ENCODE measurements around the gene NFATC2.

The NFATC2 gene

GRCh38 chr20:51528263-51529027 lies 14.1 kb downstream of the NFATC2 start:
- TF ChIP-seq CTCF (IDR thresholded peaks at IDR 0.05; ENCODE audit: poor library complexity, severe bottlenecking) = no peak
- no peaks in the 10 kb centered on the region for H3K36me3 ChIP-seq (ENCODE audit: low read depth)
- no peak overlapping the region for H3K4me3 ChIP-seq (ENCODE audit: severe bottlenecking)
- H3K9me3 ChIP-seq (ENCODE audit: severe bottlenecking) = no peaks in the 10 kb centered on the region
- ATAC-seq (ENCODE audit: low read depth) (no peak), DNase-seq (ENCODE audit: low spot score) (no peak)
- H3K4me1 ChIP-seq (ENCODE audit: insufficient read depth, poor library complexity, severe bottlenecking) = peaks cover 24% of the 10 kb centered on the region
- H3K27ac ChIP-seq (ENCODE audit: poor library complexity, severe bottlenecking) = no peak overlapping the region
- no peaks in the 10 kb centered on the region for H3K27me3 ChIP-seq (ENCODE audit: insufficient read depth, poor library complexity, severe bottlenecking)

DNA sequence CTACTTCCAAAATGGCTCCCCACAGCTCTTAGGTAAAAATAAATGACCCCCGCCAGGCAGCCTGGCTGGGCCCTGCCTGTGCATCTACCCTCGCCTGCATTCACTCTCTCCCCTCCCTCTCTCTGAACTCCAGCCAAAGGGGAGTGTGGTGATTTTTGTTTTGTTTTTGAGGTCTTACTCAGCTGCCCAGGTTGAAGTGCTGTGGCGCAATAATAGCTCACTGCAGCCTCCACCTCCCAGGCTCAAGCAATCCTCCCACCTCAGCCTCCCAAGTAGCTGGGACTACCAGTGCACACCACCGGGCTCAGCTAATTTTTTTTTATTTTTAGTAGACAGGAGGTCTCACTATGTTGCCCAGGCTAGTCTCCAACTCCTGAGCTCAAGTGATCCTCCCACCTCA lies 15.8 kb downstream of the NFATC2 start:
- Histone ChIP-seq H3K9me3 (ENCODE audit: severe bottlenecking) (no peaks in the 10 kb centered on the region), H3K36me3 (ENCODE audit: low read depth) (no peaks in the 10 kb centered on the region), H3K27me3 (ENCODE audit: insufficient read depth, poor library complexity, severe bottlenecking) (no peaks in the 10 kb centered on the region), H3K4me3 (ENCODE audit: severe bottlenecking) (no peak overlapping the region), H3K4me1 (ENCODE audit: insufficient read depth, poor library complexity, severe bottlenecking) (peaks cover 11% of the 10 kb centered on the region), H3K27ac (ENCODE audit: poor library complexity, severe bottlenecking) (no peak overlapping the region)
- no peak for TF ChIP-seq CTCF (IDR thresholded peaks at IDR 0.05; ENCODE audit: poor library complexity, severe bottlenecking)
- ATAC-seq (ENCODE audit: low read depth) (no peak), DNase-seq (ENCODE audit: low spot score) (no peak)

DNA sequence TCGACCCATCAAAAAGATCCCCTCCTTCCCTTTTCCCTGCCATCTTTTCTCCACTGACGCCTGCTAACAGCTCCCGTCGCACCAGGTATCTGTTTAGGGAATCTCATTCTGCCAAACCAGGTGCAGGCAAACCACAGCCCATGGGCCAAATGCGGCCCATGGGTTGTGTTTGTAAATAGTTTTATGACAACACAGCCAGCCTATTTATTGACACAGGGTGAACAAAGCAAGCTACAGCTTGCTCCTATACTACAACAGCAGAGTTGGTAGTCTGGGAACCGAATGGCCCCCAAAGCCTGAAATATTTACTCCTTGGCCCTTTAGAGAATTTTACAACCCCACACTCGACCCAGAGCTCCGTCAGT lies 16.4 kb downstream of the NFATC2 start:
- no peak for DNase-seq (ENCODE audit: low spot score)
- no peak for TF ChIP-seq CTCF (IDR thresholded peaks at IDR 0.05; ENCODE audit: poor library complexity, severe bottlenecking)
- Histone ChIP-seq H3K4me3 (ENCODE audit: severe bottlenecking) (no peak overlapping the region), H3K4me1 (ENCODE audit: insufficient read depth, poor library complexity, severe bottlenecking) (peaks cover 4% of the 10 kb centered on the region), H3K27me3 (ENCODE audit: insufficient read depth, poor library complexity, severe bottlenecking) (no peaks in the 10 kb centered on the region), H3K9me3 (ENCODE audit: severe bottlenecking) (no peaks in the 10 kb centered on the region), H3K27ac (ENCODE audit: poor library complexity, severe bottlenecking) (no peak overlapping the region), H3K36me3 (ENCODE audit: low read depth) (no peaks in the 10 kb centered on the region)
- ATAC-seq (ENCODE audit: low read depth) = no peak

DNA sequence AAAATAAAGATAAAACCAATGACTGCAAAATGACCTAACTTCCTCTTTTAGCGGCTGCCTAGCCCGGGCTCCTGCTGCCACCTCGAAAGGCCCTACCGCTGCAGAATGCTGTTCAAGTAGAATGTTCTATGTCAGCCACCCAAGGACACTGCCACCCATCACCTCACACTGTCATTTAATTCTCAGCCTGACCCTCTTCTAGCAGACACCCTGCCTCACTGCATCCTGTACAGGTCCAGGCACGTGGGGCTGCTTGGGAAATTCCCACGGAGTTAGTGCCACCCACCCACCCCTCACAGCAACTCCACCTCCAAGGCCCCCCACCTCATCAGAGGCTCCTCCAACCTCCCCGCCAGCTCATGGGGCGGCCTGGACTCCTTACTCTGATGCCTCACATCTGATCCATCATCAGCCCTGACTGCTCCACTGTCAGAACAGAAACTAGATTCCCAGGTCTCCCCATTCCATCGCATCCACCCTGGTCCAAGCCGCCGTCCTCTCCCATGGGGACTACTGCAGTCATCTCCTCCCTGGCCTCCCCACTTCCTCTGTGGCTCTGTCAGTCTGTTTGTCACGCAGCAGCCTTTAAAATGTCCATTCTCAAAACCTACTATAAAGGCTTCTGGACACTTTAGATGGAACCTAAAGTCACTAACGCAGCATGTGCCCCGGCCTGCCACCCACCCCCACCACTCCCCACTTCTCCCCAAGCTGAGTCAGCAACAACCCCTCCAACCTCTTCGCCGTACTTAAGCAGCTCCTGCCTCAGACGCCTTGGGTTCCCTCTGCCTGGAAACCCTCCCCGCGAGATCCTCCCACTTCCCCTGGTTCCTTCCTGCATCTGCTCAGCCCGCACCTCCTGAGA lies 17.0 kb downstream of the NFATC2 start:
- DNase-seq (ENCODE audit: low spot score) (no peak), ATAC-seq (ENCODE audit: low read depth) (peak; percentile 20; the same call in 1 of the 3 replicates)
- no peaks in the 10 kb centered on the region for H3K27me3 ChIP-seq (ENCODE audit: insufficient read depth, poor library complexity, severe bottlenecking)
- H3K4me3 ChIP-seq (ENCODE audit: severe bottlenecking) = no peak overlapping the region
- no peaks in the 10 kb centered on the region for H3K36me3 ChIP-seq (ENCODE audit: low read depth)
- no peak overlapping the region for H3K27ac ChIP-seq (ENCODE audit: poor library complexity, severe bottlenecking)
- no peaks in the 10 kb centered on the region for H3K9me3 ChIP-seq (ENCODE audit: severe bottlenecking)
- H3K4me1 ChIP-seq (ENCODE audit: insufficient read depth, poor library complexity, severe bottlenecking) = no peaks in the 10 kb centered on the region
- no peak for TF ChIP-seq CTCF (IDR thresholded peaks at IDR 0.05; ENCODE audit: poor library complexity, severe bottlenecking)

All from RWPE2 (cell line).